ENCODE data around the gene VMAC.
"Not testable (repeated sequence)": the region's sequence is repeated elsewhere in the genome, so short reads cannot be mapped to it uniquely, and the experiment has no call there.

The VMAC gene

GRCh38 chr19:5884065-5884811 lies 20.4 kb upstream of the VMAC start:
- not testable (repeated sequence) for DNase-seq (ENCODE audit: low spot score)

GRCh38 chr19:5889288-5889971 lies 15.2 kb upstream of the VMAC start:
- no peak for DNase-seq (ENCODE audit: low spot score)

GRCh38 chr19:5890099-5890498 lies 14.6 kb upstream of the VMAC start:
- DNase-seq (ENCODE audit: low spot score) = no peak

- DNase-seq (ENCODE audit: low spot score) = no peak
Observed at GRCh38 chr19:5891572-5891937, 13.1 kb upstream of the VMAC start.

GRCh38 chr19:5891938-5892771 lies 12.5 kb upstream of the VMAC start:
- no peak for DNase-seq (ENCODE audit: low spot score)

GRCh38 chr19:5892772-5893275 lies 11.8 kb upstream of the VMAC start:
- DNase-seq (ENCODE audit: low spot score) = no peak

GRCh38 chr19:5893296-5893903 lies 11.3 kb upstream of the VMAC start:
- no peak for DNase-seq (ENCODE audit: low spot score)

GRCh38 chr19:5893907-5894703 lies 10.6 kb upstream of the VMAC start:
- no peak for DNase-seq (ENCODE audit: low spot score)

GRCh38 chr19:5894704-5895349 lies 9.8 kb upstream of the VMAC start:
- no peak for DNase-seq (ENCODE audit: low spot score)

- no peak for DNase-seq (ENCODE audit: low spot score)
Observed at GRCh38 chr19:5895409-5895808, 9.3 kb upstream of the VMAC start.

- DNase-seq (ENCODE audit: low spot score) = no peak
Observed at GRCh38 chr19:5895890-5896289, 8.8 kb upstream of the VMAC start.

- DNase-seq (ENCODE audit: low spot score) = no peak
Observed at GRCh38 chr19:5896365-5897076, 8.2 kb upstream of the VMAC start.

- no peak for DNase-seq (ENCODE audit: low spot score)
Observed at GRCh38 chr19:5897189-5897969, 7.3 kb upstream of the VMAC start.

- DNase-seq (ENCODE audit: low spot score) = no peak
Observed at GRCh38 chr19:5899728-5900526, 4.7 kb upstream of the VMAC start.

- DNase-seq (ENCODE audit: low spot score) = no peak
Observed at GRCh38 chr19:5900976-5901375, 3.7 kb upstream of the VMAC start.

GRCh38 chr19:5903056-5903623 lies 1.5 kb upstream of the VMAC start:
- DNase-seq (ENCODE audit: low spot score) = no peak

- peak; percentile 93 for DNase-seq (ENCODE audit: low spot score)
Observed at GRCh38 chr19:5903624-5904351, 884 bp upstream of the VMAC start, which contains the start of gene NDUFA11. TSS of gene NDUFA11 (minus strand) at chr19:5903790. CDS start at chr19:5903708, 82 bp downstream.

All from COLO829 (cell line).